Stimulated activated CD8-positive, alpha-beta memory T cell treated with anti-CD3 and anti-CD28 coated beads, Interleukin-15, amount 100 ng/mL, for 4 hours (primary cell): ENCODE data around the gene FGFR3.

Source experiments
- DNase-seq, 2 donors: peaks; one replicate each; pipeline ENCODE4 v3.0.0-alpha.2; 2020; ENCODE audit warnings: low read depth in 2 of 2

Gene FGFR3

GRCh38 chr4:1787411-1788077, 5.5 kb upstream of the FGFR3 start:
- no peak for DNase-seq

- no peak for DNase-seq
These were observed 4.7 kb upstream of the FGFR3 start for GRCh38 chr4:1788254-1788973.

- no peak for DNase-seq
These were observed 3.5 kb upstream of the FGFR3 start for GRCh38 chr4:1789552-1789951.

- no peak for DNase-seq
These were observed 3.1 kb upstream of the FGFR3 start for GRCh38 chr4:1790005-1790404.

GRCh38 chr4:1792158-1792831, 798 bp upstream of the FGFR3 start:
- DNase-seq = no peak

GRCh38 chr4:1793496-1793840, 375 bp downstream of the FGFR3 start:
- DNase-seq = no peak

GRCh38 chr4:1793940-1794808, 1.1 kb downstream of the FGFR3 start:
- no peak for DNase-seq

GRCh38 chr4:1794809-1795298, 1.8 kb downstream of the FGFR3 start:
- DNase-seq = no peak

- DNase-seq = no peak
These were observed 2.5 kb downstream of the FGFR3 start for GRCh38 chr4:1795299-1796195.

- no peak for DNase-seq
These were observed 3.6 kb downstream of the FGFR3 start for GRCh38 chr4:1796486-1797204.

GRCh38 chr4:1797298-1797860, 4.3 kb downstream of the FGFR3 start:
- no peak for DNase-seq

GRCh38 chr4:1797861-1798579, 4.9 kb downstream of the FGFR3 start:
- DNase-seq = no peak

- DNase-seq = no peak
These were observed 5.7 kb downstream of the FGFR3 start for GRCh38 chr4:1798580-1799386.

- DNase-seq = no peak
These were observed 6.6 kb downstream of the FGFR3 start for GRCh38 chr4:1799387-1800375.

- DNase-seq = no peak
These were observed 7.7 kb downstream of the FGFR3 start for GRCh38 chr4:1800805-1801204.

- DNase-seq = no peak
These were observed 8.3 kb downstream of the FGFR3 start for GRCh38 chr4:1801286-1801958.
